ENCODE measurements around the gene EVI5.

DNA sequence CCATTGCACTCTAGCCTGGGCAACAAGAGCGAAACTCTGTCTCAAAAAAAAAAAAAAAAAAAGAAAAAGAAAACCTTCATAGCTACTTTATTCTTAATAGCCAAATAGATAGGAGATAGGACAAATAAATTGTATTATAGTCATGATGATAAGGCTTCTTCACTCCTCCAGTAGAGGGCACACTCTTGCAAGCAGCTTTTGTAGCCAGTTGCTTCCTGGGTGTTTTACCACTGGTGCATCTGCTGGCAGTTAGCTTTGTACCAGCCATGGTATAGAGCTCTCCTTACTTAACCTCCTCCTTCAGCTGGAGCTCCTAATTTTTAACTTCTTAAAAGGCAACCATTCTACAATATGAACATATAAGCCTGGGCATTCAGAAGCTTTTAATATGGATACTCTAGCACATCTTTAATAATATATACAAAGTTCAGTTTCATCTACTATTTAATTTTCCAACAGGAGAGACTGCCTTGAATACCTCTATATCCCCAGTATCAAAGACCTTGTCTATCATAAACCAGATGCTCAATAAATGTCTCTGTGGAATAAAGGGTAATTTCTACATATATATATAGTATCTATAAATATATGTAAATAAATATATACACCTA lies 35.8 kb downstream of the EVI5 start:
- TF ChIP-seq NFYB (CRISPR knock-in tag; conservative IDR thresholded peaks at IDR 0.05; ENCODE audit: low read depth) = no peak
- TF ChIP-seq, protein P1, sequence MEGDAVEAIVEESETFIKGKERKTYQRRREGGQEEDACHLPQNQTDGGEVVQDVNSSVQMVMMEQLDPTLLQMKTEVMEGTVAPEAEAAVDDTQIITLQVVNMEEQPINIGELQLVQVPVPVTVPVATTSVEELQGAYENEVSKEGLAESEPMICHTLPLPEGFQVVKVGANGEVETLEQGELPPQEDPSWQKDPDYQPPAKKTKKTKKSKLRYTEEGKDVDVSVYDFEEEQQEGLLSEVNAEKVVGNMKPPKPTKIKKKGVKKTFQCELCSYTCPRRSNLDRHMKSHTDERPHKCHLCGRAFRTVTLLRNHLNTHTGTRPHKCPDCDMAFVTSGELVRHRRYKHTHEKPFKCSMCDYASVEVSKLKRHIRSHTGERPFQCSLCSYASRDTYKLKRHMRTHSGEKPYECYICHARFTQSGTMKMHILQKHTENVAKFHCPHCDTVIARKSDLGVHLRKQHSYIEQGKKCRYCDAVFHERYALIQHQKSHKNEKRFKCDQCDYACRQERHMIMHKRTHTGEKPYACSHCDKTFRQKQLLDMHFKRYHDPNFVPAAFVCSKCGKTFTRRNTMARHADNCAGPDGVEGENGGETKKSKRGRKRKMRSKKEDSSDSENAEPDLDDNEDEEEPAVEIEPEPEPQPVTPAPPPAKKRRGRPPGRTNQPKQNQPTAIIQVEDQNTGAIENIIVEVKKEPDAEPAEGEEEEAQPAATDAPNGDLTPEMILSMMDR (IDR thresholded peaks at IDR 0.05) = peak; percentile 34; the same call in 1 of the 2 replicates
- TF ChIP-seq SP1 (CRISPR knock-in tag; conservative IDR thresholded peaks at IDR 0.05) = no peak
- no peak for TF ChIP-seq TEAD4 (CRISPR knock-in tag; IDR thresholded peaks at IDR 0.05)
- no peak for TF ChIP-seq OVOL2 (CRISPR knock-in tag; IDR thresholded peaks at IDR 0.05; ENCODE audit: borderline replicate concordance)
- TF ChIP-seq, protein P2, sequence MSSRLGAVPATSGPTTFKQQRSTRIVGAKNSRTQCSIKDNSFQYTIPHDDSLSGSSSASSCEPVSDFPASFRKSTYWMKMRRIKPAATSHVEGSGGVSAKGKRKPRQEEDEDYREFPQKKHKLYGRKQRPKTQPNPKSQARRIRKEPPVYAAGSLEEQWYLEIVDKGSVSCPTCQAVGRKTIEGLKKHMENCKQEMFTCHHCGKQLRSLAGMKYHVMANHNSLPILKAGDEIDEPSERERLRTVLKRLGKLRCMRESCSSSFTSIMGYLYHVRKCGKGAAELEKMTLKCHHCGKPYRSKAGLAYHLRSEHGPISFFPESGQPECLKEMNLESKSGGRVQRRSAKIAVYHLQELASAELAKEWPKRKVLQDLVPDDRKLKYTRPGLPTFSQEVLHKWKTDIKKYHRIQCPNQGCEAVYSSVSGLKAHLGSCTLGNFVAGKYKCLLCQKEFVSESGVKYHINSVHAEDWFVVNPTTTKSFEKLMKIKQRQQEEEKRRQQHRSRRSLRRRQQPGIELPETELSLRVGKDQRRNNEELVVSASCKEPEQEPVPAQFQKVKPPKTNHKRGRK (CRISPR knock-in tag; IDR thresholded peaks at IDR 0.05; ENCODE audit: borderline replicate concordance) = no peak
- TF ChIP-seq NR1H2 (CRISPR knock-in tag; IDR thresholded peaks at IDR 0.05) = no peak
- TF ChIP-seq, protein P3, sequence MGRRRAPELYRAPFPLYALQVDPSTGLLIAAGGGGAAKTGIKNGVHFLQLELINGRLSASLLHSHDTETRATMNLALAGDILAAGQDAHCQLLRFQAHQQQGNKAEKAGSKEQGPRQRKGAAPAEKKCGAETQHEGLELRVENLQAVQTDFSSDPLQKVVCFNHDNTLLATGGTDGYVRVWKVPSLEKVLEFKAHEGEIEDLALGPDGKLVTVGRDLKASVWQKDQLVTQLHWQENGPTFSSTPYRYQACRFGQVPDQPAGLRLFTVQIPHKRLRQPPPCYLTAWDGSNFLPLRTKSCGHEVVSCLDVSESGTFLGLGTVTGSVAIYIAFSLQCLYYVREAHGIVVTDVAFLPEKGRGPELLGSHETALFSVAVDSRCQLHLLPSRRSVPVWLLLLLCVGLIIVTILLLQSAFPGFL (CRISPR knock-in tag; IDR thresholded peaks at IDR 0.05; ENCODE audit: borderline replicate concordance) = no peak
- TF ChIP-seq, protein P4, sequence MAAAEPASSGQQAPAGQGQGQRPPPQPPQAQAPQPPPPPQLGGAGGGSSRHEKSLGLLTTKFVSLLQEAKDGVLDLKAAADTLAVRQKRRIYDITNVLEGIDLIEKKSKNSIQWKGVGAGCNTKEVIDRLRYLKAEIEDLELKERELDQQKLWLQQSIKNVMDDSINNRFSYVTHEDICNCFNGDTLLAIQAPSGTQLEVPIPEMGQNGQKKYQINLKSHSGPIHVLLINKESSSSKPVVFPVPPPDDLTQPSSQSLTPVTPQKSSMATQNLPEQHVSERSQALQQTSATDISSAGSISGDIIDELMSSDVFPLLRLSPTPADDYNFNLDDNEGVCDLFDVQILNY (CRISPR knock-in tag; IDR thresholded peaks at IDR 0.05) = no peak
- TF ChIP-seq ZNF416 (CRISPR knock-in tag; IDR thresholded peaks at IDR 0.05) = no peak
- TF ChIP-seq, protein P5, sequence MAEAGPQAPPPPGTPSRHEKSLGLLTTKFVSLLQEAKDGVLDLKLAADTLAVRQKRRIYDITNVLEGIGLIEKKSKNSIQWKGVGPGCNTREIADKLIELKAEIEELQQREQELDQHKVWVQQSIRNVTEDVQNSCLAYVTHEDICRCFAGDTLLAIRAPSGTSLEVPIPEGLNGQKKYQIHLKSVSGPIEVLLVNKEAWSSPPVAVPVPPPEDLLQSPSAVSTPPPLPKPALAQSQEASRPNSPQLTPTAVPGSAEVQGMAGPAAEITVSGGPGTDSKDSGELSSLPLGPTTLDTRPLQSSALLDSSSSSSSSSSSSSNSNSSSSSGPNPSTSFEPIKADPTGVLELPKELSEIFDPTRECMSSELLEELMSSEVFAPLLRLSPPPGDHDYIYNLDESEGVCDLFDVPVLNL (CRISPR knock-in tag; IDR thresholded peaks at IDR 0.05; ENCODE audit: borderline replicate concordance, low read depth) = no peak
